ENCODE data around the gene TNFRSF4. TPM values are rescaled to one million over a fixed set of nuclear protein-coding genes. Genes with fewer than 3 reads are reported as not detected.

Gene TNFRSF4
- total and polyA plus RNA-seq, 10 of the 15 experiments (the other 5 are each of a cell fraction or from before 2014, with no cell fraction given), result 0.05 to 7.3 (median 2.5) TPM; not detected in 1

- H3K9ac ChIP-seq (ENCODE audit: control insufficient read depth, insufficient read depth, low read length), result no peak overlapping the region
- H2AFZ ChIP-seq (ENCODE audit: control insufficient read depth, low read depth, low read length), result no peak overlapping the region
- in situ Hi-C loops (cut with MboI), result no loop called here
- FAIRE-seq (no peak), ATAC-seq (no peak), DNase-seq (ENCODE audit: low read depth, low spot score) (no peak)
- no peak overlapping the region for H3K4me2 ChIP-seq (ENCODE audit: control insufficient read depth, insufficient read depth)
- no peak overlapping the region for H3K4me3 ChIP-seq
- no peaks in the 10 kb centered on the region for H4K20me1 ChIP-seq (ENCODE audit: control insufficient read depth, insufficient read depth)
- ChIA-PET POLR2A (interaction anchor here (1.2 kb wide), 1 partner anchor 18 kb away, joined by 3 read pairs; the partner anchor contains the start of gene UBE2J2), CTCF (interaction anchor here (1.2 kb wide), 1 partner anchor 133 kb away, joined by 5 read pairs; no protein-coding TSS in a partner anchor), SMC1A (ENCODE audit: uncharacterized antibody, unreplicated experiment) (interaction anchor here (1.0 kb wide), 1 partner anchor 17 kb away, joined by 5 read pairs; no protein-coding TSS in a partner anchor), RAD21 (ENCODE audit: unreplicated experiment) (no interaction called here)
- 99% methylated on average over 26 of the region's 26 CpGs for WGBS (ENCODE audit: insufficient coverage, insufficient replicate concordance, low lambda C conversion rate, missing lambda C conversion rate)
- H3K27me3 ChIP-seq (replicated peaks in 1 of 2; ENCODE audit: control insufficient read depth in 2 of 2, insufficient read depth in 2 of 2, low read length in 1 of 2), result no peaks in the 10 kb centered on the region
- H3K79me2 ChIP-seq (ENCODE audit: control insufficient read depth, insufficient read depth, low read length), result no peaks in the 10 kb centered on the region
- intact Hi-C loops (cut with micrococcal nuclease; ENCODE audit: unreplicated experiment), result no loop called here
- peaks cover 3 to 13% of the 10 kb centered on the region in 2 experiments; a peak in 3 of 4 replicates for H3K36me3 ChIP-seq (ENCODE audit: control insufficient read depth in 2 of 2, insufficient read depth in 2 of 2, low read length in 1 of 2)
- no peak overlapping the region for H3K27ac ChIP-seq (ENCODE audit: control insufficient read depth, insufficient read depth)
- H3K4me1 ChIP-seq (ENCODE audit: control insufficient read depth, insufficient read depth, low read length), result peaks cover 12% of the 10 kb centered on the region
- H3K9me3 ChIP-seq (replicated peaks; ENCODE audit: control insufficient read depth, insufficient read depth, low read length), result no peaks in the 10 kb centered on the region
- TF ChIP-seq CTCF (IDR thresholded peaks at IDR 0.05 in 2 of 3, conservative IDR thresholded peaks at IDR 0.05 in 1 of 3; ENCODE audit: control insufficient read depth in 2 of 3, extremely low read depth in 1 of 3, insufficient read depth in 1 of 3, low read depth in 3 of 3, low read length in 3 of 3) (no peak), TCF3 (IDR thresholded peaks at IDR 0.05; ENCODE audit: borderline replicate concordance, insufficient read depth, low read depth, low read length) (no peak), RB1 (IDR thresholded peaks at IDR 0.05; ENCODE audit: borderline replicate concordance) (no peak), SPI1 (IDR thresholded peaks at IDR 0.05; ENCODE audit: borderline replicate concordance, insufficient read depth, low read depth, low read length) (no peak), HCFC1 (IDR thresholded peaks at IDR 0.05; ENCODE audit: low read length) (no peak), ELK1 (IDR thresholded peaks at IDR 0.05; ENCODE audit: low read depth, low read length) (no peak), IKZF1 (conservative IDR thresholded peaks at IDR 0.05) (no peak), NFXL1 (IDR thresholded peaks at IDR 0.05; ENCODE audit: borderline replicate concordance) (no peak), EGR1 (IDR thresholded peaks at IDR 0.05; ENCODE audit: borderline replicate concordance in 1 of 2, low read depth in 2 of 2, low read length in 2 of 2) (no peak), BACH1 (IDR thresholded peaks at IDR 0.05; ENCODE audit: borderline replicate concordance) (no peak), SUPT20H (IDR thresholded peaks at IDR 0.05; ENCODE audit: borderline replicate concordance, control insufficient read depth, low read depth, low read length) (no peak), PAX8 (IDR thresholded peaks at IDR 0.05) (no peak), HDGF (IDR thresholded peaks at IDR 0.05) (no peak), CREM (IDR thresholded peaks at IDR 0.05; ENCODE audit: low read depth) (no peak), KAT2A (conservative IDR thresholded peaks at IDR 0.05; ENCODE audit: control insufficient read depth, low read depth, low read length) (no peak), EED (IDR thresholded peaks at IDR 0.05; ENCODE audit: low read depth) (no peak), CBFB (IDR thresholded peaks at IDR 0.05; ENCODE audit: low read depth) (no peak)
- TF ChIP-seq, protein P1, sequence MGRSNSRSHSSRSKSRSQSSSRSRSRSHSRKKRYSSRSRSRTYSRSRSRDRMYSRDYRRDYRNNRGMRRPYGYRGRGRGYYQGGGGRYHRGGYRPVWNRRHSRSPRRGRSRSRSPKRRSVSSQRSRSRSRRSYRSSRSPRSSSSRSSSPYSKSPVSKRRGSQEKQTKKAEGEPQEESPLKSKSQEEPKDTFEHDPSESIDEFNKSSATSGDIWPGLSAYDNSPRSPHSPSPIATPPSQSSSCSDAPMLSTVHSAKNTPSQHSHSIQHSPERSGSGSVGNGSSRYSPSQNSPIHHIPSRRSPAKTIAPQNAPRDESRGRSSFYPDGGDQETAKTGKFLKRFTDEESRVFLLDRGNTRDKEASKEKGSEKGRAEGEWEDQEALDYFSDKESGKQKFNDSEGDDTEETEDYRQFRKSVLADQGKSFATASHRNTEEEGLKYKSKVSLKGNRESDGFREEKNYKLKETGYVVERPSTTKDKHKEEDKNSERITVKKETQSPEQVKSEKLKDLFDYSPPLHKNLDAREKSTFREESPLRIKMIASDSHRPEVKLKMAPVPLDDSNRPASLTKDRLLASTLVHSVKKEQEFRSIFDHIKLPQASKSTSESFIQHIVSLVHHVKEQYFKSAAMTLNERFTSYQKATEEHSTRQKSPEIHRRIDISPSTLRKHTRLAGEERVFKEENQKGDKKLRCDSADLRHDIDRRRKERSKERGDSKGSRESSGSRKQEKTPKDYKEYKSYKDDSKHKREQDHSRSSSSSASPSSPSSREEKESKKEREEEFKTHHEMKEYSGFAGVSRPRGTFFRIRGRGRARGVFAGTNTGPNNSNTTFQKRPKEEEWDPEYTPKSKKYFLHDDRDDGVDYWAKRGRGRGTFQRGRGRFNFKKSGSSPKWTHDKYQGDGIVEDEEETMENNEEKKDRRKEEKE (IDR thresholded peaks at IDR 0.05), result no peak
- BruUV-seq (replicated peaks), result no TSS peak
Observed at GRCh38 chr1:1255078-1255477, 41.1 kb upstream of the TNFRSF4 start.
